Glutamatergic neuron (in vitro differentiated cells): Measurements from ENCODE around the gene TRA2A. TPM values are rescaled to one million over a fixed set of nuclear protein-coding genes. Genes with fewer than 3 reads are reported as not detected.

Experiments
- DNase-seq: peaks from one replicate; pipeline ENCODE4 v3.0.0; 2022
- H3K27ac Mint-ChIP-seq: one replicate; pipeline ENCODE4 v1.8.0; 2020; ENCODE audit warnings: mild to moderate bottlenecking, mixed read lengths, inconsistent platforms; ENCODE audit not compliant: unreplicated experiment
- H3K27me3 Mint-ChIP-seq: one replicate; pipeline ENCODE4 v1.8.0; 2020; ENCODE audit warnings: mild to moderate bottlenecking, moderate library complexity, mixed read lengths, inconsistent platforms; ENCODE audit not compliant: unreplicated experiment
- H3K36me3 Mint-ChIP-seq: one replicate; pipeline ENCODE4 v1.8.0; 2020; ENCODE audit warnings: mild to moderate bottlenecking, mixed read lengths, inconsistent platforms; ENCODE audit not compliant: unreplicated experiment
- H3K4me1 Mint-ChIP-seq: one replicate; pipeline ENCODE4 v1.8.0; 2020; ENCODE audit warnings: mild to moderate bottlenecking, low read depth, mixed read lengths, inconsistent platforms; ENCODE audit not compliant: unreplicated experiment
- H3K4me3 Mint-ChIP-seq: one replicate; pipeline ENCODE4 v1.8.0; 2020; ENCODE audit warnings: mild to moderate bottlenecking, mixed read lengths, inconsistent platforms; ENCODE audit not compliant: unreplicated experiment
- H3K9me3 Mint-ChIP-seq: one replicate; pipeline ENCODE4 v1.8.0; 2020; ENCODE audit warnings: mild to moderate bottlenecking, moderate library complexity, mixed read lengths, inconsistent platforms; ENCODE audit not compliant: unreplicated experiment
- CTCF ChIP-seq: fragments of 200-600 bp; sonication (generic); IDR thresholded peaks from one replicate; pipeline ENCODE4 v1.5.0; 2021; ENCODE audit not compliant: partially characterized antibody, unreplicated experiment
- total RNA-seq: library from RNA; stranded (reverse); fragmentation: NEBNext Ultra II Directional; extraction: Animal tissue kit (Norgen Biotek cat#: 25700); gene quantifications from one replicate; pipeline ENCODE4 v1.2.1, GENCODE V29; 2021; ENCODE audit not compliant: unreplicated experiment

TRA2A gene
- total RNA-seq, 1 donor from 2014 or later, result 108 TPM

- Mint-ChIP-seq H3K27ac (peak within 1 kb of the TSS; percentile 90), H3K36me3 (no peaks in the 10 kb centered on the region), H3K27me3 (peaks cover 11% of the 10 kb centered on the region), H3K9me3 (peaks cover 29% of the 10 kb centered on the region), H3K4me3 (peak within 1 kb of the TSS; percentile 97), H3K4me1 (peaks cover 25% of the 10 kb centered on the region)
- TF ChIP-seq CTCF, result no peak
- DNase-seq, result peak; percentile 76
Observed at GRCh38 chr7:23470330-23471105, 61.3 kb downstream of the TRA2A start, which contains the start of gene IGF2BP3. Gene IGF2BP3, minus strand, starts transcription at chr7:23470491. Its CDS starts 381 bp downstream, at chr7:23470110.

GRCh38 chr7:23469961-23470250, 61.9 kb downstream of the TRA2A start:
- TF ChIP-seq CTCF, result no peak
- Mint-ChIP-seq H3K4me1 (peaks cover 31% of the 10 kb centered on the region), H3K4me3 (peak overlapping the region; percentile 89), H3K9me3 (peaks cover 29% of the 10 kb centered on the region), H3K27ac (peak overlapping the region; percentile 90), H3K36me3 (no peaks in the 10 kb centered on the region), H3K27me3 (peaks cover 11% of the 10 kb centered on the region)
- no peak for DNase-seq

- Mint-ChIP-seq H3K4me1 (peaks cover 32% of the 10 kb centered on the region), H3K27me3 (peaks cover 11% of the 10 kb centered on the region), H3K27ac (no peak overlapping the region), H3K4me3 (peak overlapping the region; percentile 89), H3K9me3 (peaks cover 25% of the 10 kb centered on the region), H3K36me3 (no peaks in the 10 kb centered on the region)
- no peak for TF ChIP-seq CTCF
- DNase-seq, result peak; percentile 68
Observed at GRCh38 chr7:23469150-23469960, 62.4 kb downstream of the TRA2A start.

- H3K4me1 Mint-ChIP-seq, result peaks cover 32% of the 10 kb centered on the region
- peak overlapping the region; percentile 97 for H3K4me3 Mint-ChIP-seq
- DNase-seq, result peak; percentile 47
- H3K9me3 Mint-ChIP-seq, result peaks cover 25% of the 10 kb centered on the region
- H3K27me3 Mint-ChIP-seq, result peaks cover 11% of the 10 kb centered on the region
- H3K36me3 Mint-ChIP-seq, result no peaks in the 10 kb centered on the region
- peak overlapping the region; percentile 81 for H3K27ac Mint-ChIP-seq
- no peak for TF ChIP-seq CTCF
Observed at GRCh38 chr7:23468526-23469149, 63.1 kb downstream of the TRA2A start.
